GM23338 (cell line): Measurements from ENCODE around the gene MEIOSIN. TPM values are rescaled to one million over a fixed set of nuclear protein-coding genes. Genes with fewer than 3 reads are reported as not detected.

Experiments
- ATAC-seq: fragments of 200-7000 bp; cut with Tn5 transposase; 3 replicates; pipeline ENCODE4 v1.9.1; 2020
- DNase-seq: peaks from one replicate; pipeline ENCODE4 v3.0.0-alpha.2; 2015; ENCODE audit warnings: low spot score
- H2AFZ ChIP-seq: fragments of 200-600 bp; sonication (generic); 2 replicates; pipeline ENCODE4 v1.8.0; 2016; ENCODE audit warnings: antibody characterized with exemption, mild to moderate bottlenecking, moderate library complexity
- H3F3A ChIP-seq: fragments of 200-600 bp; sonication (generic); replicated peaks from 2 replicates; pipeline ENCODE4 v1.8.0; 2017; ENCODE audit warnings: antibody characterized with exemption, mixed run types, low read depth
- H3K27ac ChIP-seq: fragments of 200-600 bp; sonication (generic); 2 replicates; pipeline ENCODE4 v1.6.1; 2016; ENCODE audit warnings: low read depth
- H3K27me3 ChIP-seq: fragments of 200-600 bp; sonication (generic); 2 replicates; pipeline ENCODE4 v1.8.0; 2016; ENCODE audit warnings: mild to moderate bottlenecking, mixed run types, moderate library complexity; ENCODE audit not compliant: insufficient read depth
- H3K36me3 ChIP-seq: fragments of 200-600 bp; sonication (generic); 2 replicates; pipeline ENCODE4 v1.8.0; 2016; ENCODE audit warnings: mild to moderate bottlenecking; ENCODE audit not compliant: insufficient read depth
- H3K4me1 ChIP-seq: fragments of 200-600 bp; sonication (generic); 2 replicates; pipeline ENCODE4 v1.8.0; 2016; ENCODE audit warnings: mild to moderate bottlenecking, moderate library complexity; ENCODE audit not compliant: insufficient read depth
- H3K4me2 ChIP-seq: fragments of 200-600 bp; sonication (generic); 2 replicates; pipeline ENCODE4 v1.7.1; 2017; ENCODE audit warnings: mixed run types
- H3K4me3 ChIP-seq: fragments of 200-600 bp; sonication (generic); 2 replicates; pipeline ENCODE4 v1.6.1; 2016; ENCODE audit warnings: mixed run types
- H3K79me2 ChIP-seq: fragments of 200-600 bp; sonication (generic); replicated peaks from 2 replicates; pipeline ENCODE4 v1.8.0; 2017; ENCODE audit warnings: mild to moderate bottlenecking; ENCODE audit not compliant: insufficient read depth
- H3K9me2 ChIP-seq: fragments of 200-600 bp; sonication (generic); 2 replicates; pipeline ENCODE4 v1.8.0; 2017; ENCODE audit not compliant: insufficient read depth
- H4K20me1 ChIP-seq: fragments of 200-600 bp; sonication (generic); replicated peaks from 2 replicates; pipeline ENCODE4 v1.8.0; 2017; ENCODE audit warnings: mild to moderate bottlenecking; ENCODE audit not compliant: insufficient read depth
- H3K27ac Mint-ChIP-seq: 2 replicates; pipeline ENCODE4 v1.8.0; 2020; ENCODE audit warnings: inconsistent platforms, mild to moderate bottlenecking, moderate library complexity, mixed read lengths
- H3K27me3 Mint-ChIP-seq: 3 replicates; pipeline ENCODE4 v1.8.0; 2022; ENCODE audit warnings: low read depth, mild to moderate bottlenecking, moderate library complexity, mixed read lengths, inconsistent platforms; ENCODE audit not compliant: insufficient read depth, poor library complexity
- H3K36me3 Mint-ChIP-seq: 3 replicates; pipeline ENCODE4 v1.8.0; 2021; ENCODE audit warnings: low read depth, mild to moderate bottlenecking, inconsistent platforms, moderate library complexity, mixed read lengths
- H3K4me1 Mint-ChIP-seq: 3 replicates; pipeline ENCODE4 v1.8.0; 2020; ENCODE audit warnings: mild to moderate bottlenecking, inconsistent platforms, mixed read lengths
- H3K4me3 Mint-ChIP-seq: 3 replicates; pipeline ENCODE4 v1.8.0; 2021; ENCODE audit warnings: moderate library complexity, mild to moderate bottlenecking, inconsistent platforms, mixed read lengths
- H3K9me3 Mint-ChIP-seq: 3 replicates; pipeline ENCODE4 v1.8.0; 2020; ENCODE audit warnings: moderate library complexity, mild to moderate bottlenecking, inconsistent platforms, mixed read lengths
- CREB1 ChIP-seq: fragments of 250-450 bp; sonication (Bioruptor Pico); IDR thresholded peaks from 2 replicates; pipeline ENCODE4 v1.5.0; 2020; ENCODE audit warnings: low read depth, mild to moderate bottlenecking, moderate library complexity
- CTCF ChIP-seq, 2 experiments: fragments of 200-600 bp in 1 of 2; sonication (generic) in 1 of 2; conservative IDR thresholded peaks; 2 replicates each; pipeline versions ENCODE4 v1.5.1 to v1.6.1; 2016 to 2017; ENCODE audit warnings: antibody characterized with exemption in 2 of 2, low read depth in 2 of 2, mild to moderate bottlenecking in 2 of 2, moderate library complexity in 1 of 2
- ETS1 ChIP-seq: IDR thresholded peaks from 2 replicates; pipeline ENCODE4 v1.6.1; 2016; ENCODE audit warnings: antibody characterized with exemption
- EZH2 ChIP-seq: fragments of 200-600 bp; sonication (generic); IDR thresholded peaks from one replicate; pipeline ENCODE4 v1.8.0; 2017; ENCODE audit warnings: antibody characterized with exemption, mild to moderate bottlenecking, low read depth; ENCODE audit not compliant: unreplicated experiment
- EZH2phosphoT487 ChIP-seq: fragments of 200-600 bp; sonication (generic); IDR thresholded peaks from one replicate; pipeline ENCODE4 v1.8.1; 2018; ENCODE audit warnings: antibody characterized with exemption; ENCODE audit not compliant: unreplicated experiment
- JUNB ChIP-seq: IDR thresholded peaks from one replicate; pipeline ENCODE4 v1.6.1; 2016; ENCODE audit warnings: antibody characterized with exemption; ENCODE audit not compliant: unreplicated experiment
- NANOG ChIP-seq: IDR thresholded peaks from 2 replicates; pipeline ENCODE4 v1.6.1; 2016; ENCODE audit warnings: antibody characterized with exemption, borderline replicate concordance
- POLR2AphosphoS5 ChIP-seq: IDR thresholded peaks from 2 replicates; pipeline ENCODE4 v1.6.1; 2016; ENCODE audit warnings: antibody characterized with exemption, low read depth
- REST ChIP-seq: IDR thresholded peaks from one replicate; pipeline ENCODE4 v1.6.1; 2018; ENCODE audit warnings: antibody characterized with exemption; ENCODE audit not compliant: unreplicated experiment
- STAT1 ChIP-seq: IDR thresholded peaks from one replicate; pipeline ENCODE4 v1.6.1; 2016; ENCODE audit warnings: antibody characterized with exemption; ENCODE audit not compliant: unreplicated experiment
- ZNF114 ChIP-seq: fragments of 250-450 bp; sonication (Bioruptor Pico); IDR thresholded peaks from 2 replicates; pipeline ENCODE4 v1.5.0; 2020; ENCODE audit warnings: mild to moderate bottlenecking, moderate library complexity
- ZNF331 ChIP-seq: fragments of 250-450 bp; sonication (Bioruptor Pico); IDR thresholded peaks from 2 replicates; pipeline ENCODE4 v1.5.0; 2020; ENCODE audit warnings: low read depth, mild to moderate bottlenecking, moderate library complexity
- ZNF462 ChIP-seq: fragments of 250-450 bp; sonication (Bioruptor Pico); IDR thresholded peaks from 2 replicates; pipeline ENCODE4 v1.5.0; 2020; ENCODE audit warnings: mild to moderate bottlenecking, moderate library complexity
- polyA plus RNA-seq: library from polyadenylated mRNA; unstranded; fragments of >200 nt; fragmentation: Nextera tagmentation; extraction: Ambion mirVana; gene quantifications from 2 replicates; pipeline ENCODE4 v1.2.1, GENCODE V29; 2016
- total RNA-seq: library from RNA; depleted of rRNA; stranded (reverse); fragments of >200 nt; shearing (Covaris generic); gene quantifications from 2 replicates; pipeline ENCODE4 v1.2.3, GENCODE V29; 2014

MEIOSIN gene
- total and polyA plus RNA-seq, 2 experiments from 2014 or later, result 0.21 to 0.28 TPM

- Histone ChIP-seq H4K20me1 (no peaks in the 10 kb centered on the region), H3K79me2 (no peaks in the 10 kb centered on the region), H2AFZ (no peak overlapping the region), H3K27me3 (no peaks in the 10 kb centered on the region), H3K27ac (no peak overlapping the region), H3K9me2 (no peaks in the 10 kb centered on the region), H3K4me2 (no peak overlapping the region), H3F3A (no peaks in the 10 kb centered on the region), H3K36me3 (no peaks in the 10 kb centered on the region), H3K4me1 (no peaks in the 10 kb centered on the region), H3K4me3 (no peak overlapping the region)
- no peak for TF ChIP-seq STAT1
- no peak for TF ChIP-seq POLR2AphosphoS5
- no peak for TF ChIP-seq CTCF (conservative IDR thresholded peaks at IDR 0.05; ENCODE audit: low read depth in 2 of 2)
- no peak for TF ChIP-seq CREB1 (CRISPR knock-in tag)
- TF ChIP-seq ETS1, result no peak
- no peak for TF ChIP-seq REST
- no peak for TF ChIP-seq EZH2phosphoT487
- no peak for TF ChIP-seq EZH2
- TF ChIP-seq JUNB, result no peak
- no peak for TF ChIP-seq ZNF114
- TF ChIP-seq ZNF462 (CRISPR knock-in tag), result no peak
- no peak for TF ChIP-seq ZNF331 (CRISPR knock-in tag)
- no peak for TF ChIP-seq NANOG
- H3K9me3 Mint-ChIP-seq, result no peaks in the 10 kb centered on the region; the same call in 2 of the 3 replicates
- peaks cover 17% of the 10 kb centered on the region for H3K27me3 Mint-ChIP-seq
- H3K4me1 Mint-ChIP-seq, result peaks cover 11% of the 10 kb centered on the region
- no peak overlapping the region for H3K27ac Mint-ChIP-seq
- H3K36me3 Mint-ChIP-seq, result no peaks in the 10 kb centered on the region
- DNase-seq (no peak), ATAC-seq (no peak)
- no peak overlapping the region for H3K4me3 Mint-ChIP-seq
Measured at GRCh38 chr19:45800070-45800553, 66.9 kb downstream of the MEIOSIN start.
